GM08714 (cell line): ENCODE results near the gene GAB4.

Experiments
- H3K4me3 ChIP-seq: fragments of 200-500 bp; sonication (Bioruptor generic); 2 replicates; pipeline ENCODE4 v1.5.1; 2014; ENCODE audit warnings: mild to moderate bottlenecking, low read length, inconsistent platforms
- ZNF274 ChIP-seq: IDR thresholded peaks from 2 replicates; pipeline ENCODE4 v1.6.1; 2012; ENCODE audit warnings: mild to moderate bottlenecking, low read depth, low read length

The GAB4 gene

GRCh38 chr22:16968218-16968595 lies 39.8 kb downstream of the GAB4 start:
- TF ChIP-seq ZNF274 = no peak
- H3K4me3 ChIP-seq = no peak overlapping the region

- H3K4me3 ChIP-seq = no peak overlapping the region
These were observed 40.4 kb downstream of the GAB4 start for GRCh38 chr22:16967453-16968217.

GRCh38 chr22:16966251-16966650 lies 41.8 kb downstream of the GAB4 start:
- no peak for TF ChIP-seq ZNF274

More at GRCh38 chr22:16967453-16968217, 40.4 kb downstream of the GAB4 start:
- no peak for TF ChIP-seq ZNF274

GRCh38 chr22:16965560-16965959 lies 42.5 kb downstream of the GAB4 start:
- no peak for TF ChIP-seq ZNF274
- no peak overlapping the region for H3K4me3 ChIP-seq

More at GRCh38 chr22:16966251-16966650, 41.8 kb downstream of the GAB4 start:
- H3K4me3 ChIP-seq = no peak overlapping the region

- TF ChIP-seq ZNF274 = no peak
- no peak overlapping the region for H3K4me3 ChIP-seq
These were observed 42.9 kb downstream of the GAB4 start for GRCh38 chr22:16965083-16965482.

GRCh38 chr22:16964366-16964765 lies 43.7 kb downstream of the GAB4 start:
- TF ChIP-seq ZNF274 = no peak
- no peak overlapping the region for H3K4me3 ChIP-seq

GRCh38 chr22:16963189-16963945 lies 44.7 kb downstream of the GAB4 start:
- no peak overlapping the region for H3K4me3 ChIP-seq
- no peak for TF ChIP-seq ZNF274

GRCh38 chr22:16962501-16962900 lies 45.5 kb downstream of the GAB4 start:
- no peak overlapping the region for H3K4me3 ChIP-seq
- no peak for TF ChIP-seq ZNF274

- H3K4me3 ChIP-seq = no peak overlapping the region
- TF ChIP-seq ZNF274 = no peak
These were observed 46.4 kb downstream of the GAB4 start for GRCh38 chr22:16961477-16962186.

GRCh38 chr22:16960884-16961249 lies 47.2 kb downstream of the GAB4 start:
- no peak overlapping the region for H3K4me3 ChIP-seq
- TF ChIP-seq ZNF274 = no peak

- no peak for TF ChIP-seq ZNF274
- no peak overlapping the region for H3K4me3 ChIP-seq
These were observed 47.7 kb downstream of the GAB4 start for GRCh38 chr22:16960220-16960883.

- H3K4me3 ChIP-seq = no peak overlapping the region
- TF ChIP-seq ZNF274 = no peak
These were observed 48.6 kb downstream of the GAB4 start for GRCh38 chr22:16959345-16959930.

- TF ChIP-seq ZNF274 = no peak
- H3K4me3 ChIP-seq = no peak overlapping the region
These were observed 49.5 kb downstream of the GAB4 start for GRCh38 chr22:16958475-16958874.

- H3K4me3 ChIP-seq = no peak overlapping the region
- no peak for TF ChIP-seq ZNF274
These were observed 50.2 kb downstream of the GAB4 start for GRCh38 chr22:16957781-16958180.
